WI38 (cell line): ENCODE results near the gene ANKRD39.

Source experiments
- H3K4me3 ChIP-seq: 2 replicates; pipeline ENCODE4 v1.5.1; 2011; ENCODE audit warnings: low read depth, mild to moderate bottlenecking, control low read depth, low read length
- TF ChIP-seq, protein P1 (sequence below): IDR thresholded peaks from 2 replicates; pipeline ENCODE4 v1.5.1; 2012; ENCODE audit warnings: low read depth, mild to moderate bottlenecking, control low read depth, low read length

Gene ANKRD39

DNA sequence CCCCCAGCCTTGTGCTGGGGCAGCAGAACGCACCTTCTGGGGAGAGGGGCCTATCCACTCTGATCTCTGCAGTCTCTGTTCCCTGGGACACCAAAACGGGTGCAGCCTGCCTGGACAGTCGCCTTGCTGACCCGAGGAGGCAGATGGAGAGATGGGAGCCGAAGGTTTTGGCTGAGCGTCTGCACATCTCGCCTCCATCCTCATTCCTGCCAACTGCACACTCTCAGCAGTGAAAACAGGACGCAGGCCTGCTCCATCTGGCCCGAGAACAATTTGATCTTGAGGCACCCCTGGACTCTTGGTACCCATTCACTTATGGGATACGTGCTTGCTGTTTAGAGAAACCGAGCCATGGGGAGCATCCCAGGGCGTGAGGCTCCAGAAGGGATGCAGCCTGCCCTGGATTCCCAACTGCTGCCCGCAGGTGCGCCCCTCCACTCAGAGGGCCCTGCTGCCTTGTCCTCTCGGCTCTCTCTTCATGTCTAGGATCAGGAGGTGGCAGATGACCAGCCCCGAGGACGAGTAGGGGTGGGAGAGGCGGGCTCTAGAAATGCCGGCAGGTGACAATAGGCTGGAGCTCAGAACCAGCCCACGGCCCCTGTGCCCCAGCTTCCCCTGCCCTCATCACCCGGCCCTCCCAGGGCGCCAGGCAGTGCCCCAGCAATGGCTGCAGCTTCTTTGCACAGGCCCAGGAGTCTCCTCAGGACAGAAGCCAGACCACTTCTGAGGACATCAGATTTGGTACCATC lies 21.2 kb upstream of the ANKRD39 start:
- TF ChIP-seq, protein P1, sequence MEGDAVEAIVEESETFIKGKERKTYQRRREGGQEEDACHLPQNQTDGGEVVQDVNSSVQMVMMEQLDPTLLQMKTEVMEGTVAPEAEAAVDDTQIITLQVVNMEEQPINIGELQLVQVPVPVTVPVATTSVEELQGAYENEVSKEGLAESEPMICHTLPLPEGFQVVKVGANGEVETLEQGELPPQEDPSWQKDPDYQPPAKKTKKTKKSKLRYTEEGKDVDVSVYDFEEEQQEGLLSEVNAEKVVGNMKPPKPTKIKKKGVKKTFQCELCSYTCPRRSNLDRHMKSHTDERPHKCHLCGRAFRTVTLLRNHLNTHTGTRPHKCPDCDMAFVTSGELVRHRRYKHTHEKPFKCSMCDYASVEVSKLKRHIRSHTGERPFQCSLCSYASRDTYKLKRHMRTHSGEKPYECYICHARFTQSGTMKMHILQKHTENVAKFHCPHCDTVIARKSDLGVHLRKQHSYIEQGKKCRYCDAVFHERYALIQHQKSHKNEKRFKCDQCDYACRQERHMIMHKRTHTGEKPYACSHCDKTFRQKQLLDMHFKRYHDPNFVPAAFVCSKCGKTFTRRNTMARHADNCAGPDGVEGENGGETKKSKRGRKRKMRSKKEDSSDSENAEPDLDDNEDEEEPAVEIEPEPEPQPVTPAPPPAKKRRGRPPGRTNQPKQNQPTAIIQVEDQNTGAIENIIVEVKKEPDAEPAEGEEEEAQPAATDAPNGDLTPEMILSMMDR = no peak
- no peak overlapping the region for H3K4me3 ChIP-seq

DNA sequence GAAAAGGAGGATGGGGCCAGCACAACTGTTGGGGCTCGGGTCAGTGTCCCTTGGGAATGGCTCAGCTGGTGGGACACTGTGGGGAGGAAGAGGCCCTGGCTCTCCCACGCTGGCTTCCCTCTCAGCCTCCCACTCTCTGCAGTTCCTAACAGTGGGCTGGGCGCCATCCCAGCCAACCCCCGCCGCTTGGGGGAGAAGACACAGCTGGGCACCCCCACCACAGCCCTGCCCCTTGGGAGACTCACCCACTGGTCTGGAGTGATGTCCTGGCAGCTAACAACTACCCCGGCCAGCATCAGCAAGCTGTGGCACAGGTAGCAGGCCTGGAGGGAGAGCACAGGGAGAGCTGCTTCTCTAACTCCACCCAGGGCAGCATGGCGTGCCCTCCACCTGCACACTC lies 20.4 kb upstream of the ANKRD39 start:
- TF ChIP-seq, protein P1 = no peak
- no peak overlapping the region for H3K4me3 ChIP-seq

DNA sequence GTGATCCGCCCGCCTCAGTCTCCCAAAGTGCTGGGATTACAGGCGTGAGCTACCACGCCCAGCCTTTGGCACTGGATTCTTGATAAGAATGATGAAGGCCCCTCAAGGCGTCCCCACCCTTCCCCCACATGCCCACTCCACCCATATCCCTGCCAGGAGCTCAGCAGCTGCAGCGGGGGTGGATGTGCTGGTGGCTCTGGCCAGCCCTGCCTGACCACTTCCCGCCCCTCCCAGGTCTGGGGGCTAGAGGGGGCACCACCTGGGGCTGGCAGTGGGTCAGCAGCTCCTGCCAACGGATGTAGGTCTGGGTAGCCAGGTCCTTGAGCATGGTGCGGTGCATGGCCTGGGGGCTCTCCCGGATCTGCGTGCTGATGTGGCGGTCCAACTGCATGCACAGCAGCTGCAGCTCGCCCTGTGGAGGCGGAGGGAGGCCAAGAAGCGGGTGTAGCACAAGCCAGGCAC lies 19.8 kb upstream of the ANKRD39 start:
- no peak overlapping the region for H3K4me3 ChIP-seq

DNA sequence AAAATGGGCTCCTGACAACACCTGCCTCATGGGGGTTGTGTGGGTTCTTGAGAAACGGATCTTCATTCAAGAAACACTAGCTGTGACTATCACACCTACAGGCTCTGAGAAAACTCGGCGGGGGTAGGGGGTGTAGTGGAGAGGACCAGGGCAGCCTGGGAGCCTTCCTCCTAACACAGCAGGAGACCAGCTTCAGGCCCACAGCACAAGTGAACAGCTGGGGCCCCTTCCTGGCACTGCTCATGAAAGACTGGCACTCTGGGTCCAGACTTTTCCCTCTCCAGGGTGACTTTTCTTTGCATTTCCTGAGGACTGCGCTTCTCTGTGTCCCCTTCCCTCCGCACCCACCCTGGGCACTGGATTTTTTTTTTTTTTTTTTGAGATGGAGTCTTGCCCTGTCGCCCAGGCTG lies 19.2 kb upstream of the ANKRD39 start:
- no peak overlapping the region for H3K4me3 ChIP-seq

More for the DNA sequence above, 19.8 kb upstream of the ANKRD39 start:
- TF ChIP-seq, protein P1 = no peak

DNA sequence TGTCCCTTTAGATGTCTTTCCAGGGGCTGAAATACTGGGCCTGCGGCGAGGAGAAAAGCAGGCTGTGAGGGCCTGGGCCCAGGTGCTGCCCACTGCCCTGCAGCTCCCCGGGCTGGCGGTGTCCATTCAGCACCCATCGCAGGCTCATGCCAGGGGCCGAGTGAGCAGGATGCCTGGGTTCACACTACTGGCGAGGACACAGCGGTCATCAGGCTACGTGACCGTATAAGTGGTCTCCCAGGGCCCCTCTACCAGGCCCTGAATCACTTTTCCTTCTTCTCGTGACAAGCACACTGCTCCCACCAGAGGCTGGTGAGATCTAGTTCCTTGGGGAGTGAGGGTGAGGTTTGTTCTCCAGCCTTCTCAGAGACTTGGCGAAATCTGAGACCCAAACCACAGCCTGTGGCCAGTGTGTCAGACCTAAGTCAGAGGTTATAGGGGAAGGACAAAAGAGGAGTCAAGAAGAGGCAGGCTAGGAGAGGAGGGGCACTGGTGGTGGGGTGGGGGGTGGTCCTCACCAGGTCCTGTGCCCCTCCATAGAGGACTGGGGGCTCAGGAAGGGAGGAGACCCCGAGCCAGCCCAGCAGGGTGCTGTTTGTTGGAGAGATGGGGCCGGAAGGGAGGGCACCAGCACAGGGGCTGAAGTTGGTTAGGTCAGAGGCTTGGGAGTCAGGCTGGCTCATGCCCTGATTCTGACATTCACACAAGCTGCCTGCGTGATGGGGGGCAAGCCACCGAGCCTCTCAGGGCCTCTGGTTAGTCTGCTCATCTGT lies 18.6 kb upstream of the ANKRD39 start:
- no peak overlapping the region for H3K4me3 ChIP-seq
- TF ChIP-seq, protein P1 = no peak

More for the DNA sequence above, 19.2 kb upstream of the ANKRD39 start:
- TF ChIP-seq, protein P1 = no peak

DNA sequence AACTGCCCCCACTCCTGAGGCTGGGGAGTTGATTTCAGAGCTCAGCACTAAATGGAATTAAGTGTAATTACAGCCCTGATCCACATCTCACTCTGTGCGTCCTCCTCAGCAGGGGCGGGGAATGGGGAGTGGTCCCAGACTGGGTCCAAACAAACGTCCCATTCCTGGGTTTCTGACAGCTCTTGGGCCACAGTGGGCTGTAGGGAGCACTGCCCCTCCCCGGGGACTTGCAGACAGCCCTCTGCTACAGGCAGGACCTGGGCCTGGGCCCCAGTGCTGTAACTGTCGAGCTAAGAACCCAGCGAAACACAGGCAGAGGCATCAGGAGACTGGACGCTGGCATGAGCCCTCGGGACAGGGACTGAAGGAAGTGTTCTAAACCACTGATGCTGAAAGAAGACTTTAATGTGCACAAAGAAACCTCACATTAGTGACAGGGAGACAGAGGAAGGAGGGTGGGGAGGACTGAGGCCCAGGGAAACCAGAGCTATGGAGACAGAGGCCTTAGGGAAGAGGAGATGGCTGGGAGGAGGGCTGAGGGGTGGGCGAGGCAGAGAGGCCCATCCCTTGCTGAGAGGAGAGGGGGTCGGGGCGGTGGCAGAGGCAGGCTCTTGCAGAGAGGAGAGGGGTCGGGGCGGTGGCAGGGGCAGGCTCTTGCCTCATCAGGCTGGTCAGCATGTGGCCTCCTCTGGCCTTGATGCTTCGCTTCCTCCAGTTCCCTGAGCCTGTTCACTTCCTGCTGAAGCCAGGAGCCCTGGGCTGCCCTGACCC lies 17.9 kb upstream of the ANKRD39 start:
- H3K4me3 ChIP-seq = no peak overlapping the region
- TF ChIP-seq, protein P1 = no peak
